Kidney (tissue), 14 donors: ENCODE data around the gene C1QTNF9B. TPM values are rescaled to one million over a fixed set of nuclear protein-coding genes. Genes with fewer than 3 reads are reported as not detected.

ENCODE experiments used
- DNase-seq, 5 donors: peaks; one replicate each; pipeline ENCODE4 v3.0.0-alpha.2; 2013 to 2020
- FAIRE-seq: peaks from 2 replicates; lab custom pipeline; 2012; peaks lifted over from hg19 to GRCh38; lab: Jason Lieb, UNC
- H3K27ac ChIP-seq, 2 donors: one replicate each; pipeline ENCODE4 v1.7.0; 2013; ENCODE audit warnings: low read depth in 2 of 2, low read length in 2 of 2, inconsistent platforms in 1 of 2
- H3K27me3 ChIP-seq: one replicate; pipeline ENCODE4 v1.7.1; 2013; ENCODE audit warnings: low read length, inconsistent platforms; ENCODE audit not compliant: control insufficient read depth, insufficient read depth
- H3K36me3 ChIP-seq, 3 donors: one replicate each; pipeline versions ENCODE4 v1.7.0 to v1.7.1; 2013; ENCODE audit warnings: low read length in 3 of 3, control low read depth in 1 of 3, inconsistent platforms in 1 of 3; ENCODE audit not compliant: insufficient read depth in 3 of 3, control insufficient read depth in 2 of 3
- H3K4me1 ChIP-seq, 3 donors: one replicate each; pipeline versions ENCODE4 v1.7.0 to v1.7.1; 2013; ENCODE audit warnings: low read length in 3 of 3, inconsistent platforms in 1 of 3, low read depth in 1 of 3; ENCODE audit not compliant: control insufficient read depth in 2 of 3, insufficient read depth in 2 of 3
- H3K4me3 ChIP-seq, 3 donors: one replicate each; pipeline versions ENCODE4 v1.7.0 to v1.8.1; 2013; ENCODE audit warnings: low read length in 3 of 3, control low read depth in 1 of 3, inconsistent platforms in 1 of 3
- H3K9ac ChIP-seq, 3 donors: one replicate each; pipeline versions ENCODE4 v1.7.0 to v1.7.1; 2013; ENCODE audit warnings: low read length in 3 of 3, control low read depth in 1 of 3, inconsistent platforms in 1 of 3
- H3K9me3 ChIP-seq, 3 donors: one replicate each; pipeline versions ENCODE4 v1.7.0 to v1.7.1; 2013; ENCODE audit warnings: low read length in 3 of 3, control low read depth in 1 of 3, inconsistent platforms in 1 of 3; ENCODE audit not compliant: control insufficient read depth in 2 of 3, insufficient read depth in 1 of 3
- CTCF ChIP-seq: IDR thresholded peaks from 3 replicates; pipeline ENCODE4 v1.5.1; 2012; ENCODE audit warnings: mild to moderate bottlenecking, moderate library complexity, borderline replicate concordance; ENCODE audit not compliant: insufficient read depth; ENCODE audit errors: extremely low read depth
- intact Hi-C: fragments of 100-400 bp; cut with DNase I; formaldehyde crosslinking; loops from one replicate; pipeline ENCODE4 v1.11.1; 2022
- polyA plus RNA-seq: library from polyadenylated mRNA; stranded (reverse); fragments of 350-450 nt; fragmentation: Illumina TruSeq; extraction: RNeasy Lipid Tissue Mini Kit (QIAGEN cat#74804); gene quantifications from one replicate; pipeline ENCODE4 v1.2.3, GENCODE V29; 2014; ENCODE audit warnings: low read depth, low replicate concordance; ENCODE audit not compliant: insufficient read depth
- total RNA-seq: library from RNA; stranded (reverse); fragmentation: NEBNext Ultra II Directional; extraction: Animal tissue kit (Norgen Biotek cat#: 25700); gene quantifications from one replicate; pipeline ENCODE4 v1.2.1, GENCODE V29; 2021
- donor health status: control.
- donor health status: control.
- donor health status: control.
- donor health status: control.
- donor health status: control.
- donor health status: DM: yes; HTN: yes; CAD: no.
- donor health status: Normal renal cell carcinoma (clear cell type).

Gene C1QTNF9B
- total and polyA plus RNA-seq, 2 donors from 2014 or later, result not detected

GRCh38 chr13:23870356-23871140, 26.8 kb downstream of the C1QTNF9B start:
- no peaks in the 10 kb centered on the region for H3K27me3 ChIP-seq

GRCh38 chr13:23868521-23868920, 28.8 kb downstream of the C1QTNF9B start:
- DNase-seq, result no peak
- no peaks in the 10 kb centered on the region for H3K4me1 ChIP-seq
- H3K27ac ChIP-seq, result no peak overlapping the region
- H3K4me3 ChIP-seq, result no peak overlapping the region
- H3K27me3 ChIP-seq, result no peaks in the 10 kb centered on the region
- peaks cover 0 to 3% (median 3%) of the 10 kb centered on the region in 3 donors for H3K36me3 ChIP-seq
- FAIRE-seq, result no peak
- no peak for TF ChIP-seq CTCF
- H3K9me3 ChIP-seq, result no peaks in the 10 kb centered on the region
- H3K9ac ChIP-seq, result no peak overlapping the region
- intact Hi-C loops, result no loop called here

More at GRCh38 chr13:23870356-23871140, 26.8 kb downstream of the C1QTNF9B start:
- FAIRE-seq, result peak; percentile 25
- DNase-seq, result peak in 3 of 5 donors; percentile 25 to 42 (median 40)
- Histone ChIP-seq H3K9me3 (no peaks in the 10 kb centered on the region), H3K9ac (no peak overlapping the region), H3K4me3 (no peak overlapping the region), H3K4me1 (no peaks in the 10 kb centered on the region), H3K36me3 (peaks cover 0 to 3% (median 3%) of the 10 kb centered on the region in 3 donors), H3K27ac (no peak overlapping the region)
- TF ChIP-seq CTCF, result no peak
- intact Hi-C loops, result loop anchor here (10.0 kb wide), 1 partner anchor 406 kb away; no protein-coding TSS in a partner anchor

GRCh38 chr13:23867027-23867491, 30.2 kb downstream of the C1QTNF9B start:
- no peak overlapping the region for H3K4me3 ChIP-seq
- no peak overlapping the region for H3K27ac ChIP-seq
- no peak for FAIRE-seq
- H3K9ac ChIP-seq, result no peak overlapping the region
- intact Hi-C loops, result no loop called here
- H3K9me3 ChIP-seq, result no peaks in the 10 kb centered on the region
- H3K4me1 ChIP-seq, result no peaks in the 10 kb centered on the region
- H3K27me3 ChIP-seq, result no peaks in the 10 kb centered on the region
- no peak for TF ChIP-seq CTCF
- H3K36me3 ChIP-seq, result peaks cover 0 to 4% (median 3%) of the 10 kb centered on the region in 3 donors
- peak in 3 of 5 donors; percentile 34 to 50 (median 41) for DNase-seq
